Measurements from ENCODE around the gene PRSS35.

PRSS35 gene

GRCh38 chr6:83488448-83488847 lies 23.9 kb upstream of the PRSS35 start:
- H3K4me1 ChIP-seq (ENCODE audit: low read length): no peaks in the 10 kb centered on the region
- no peak overlapping the region for H3K9ac ChIP-seq (ENCODE audit: low read length)
- TF ChIP-seq EZH2phosphoT487 (IDR thresholded peaks at IDR 0.05; ENCODE audit: low read depth) (no peak), CTCF (IDR thresholded peaks at IDR 0.05; ENCODE audit: low read depth, low read length) (no peak)
- no peak overlapping the region for H3K4me3 ChIP-seq (ENCODE audit: low read length)
- no peaks in the 10 kb centered on the region for H4K20me1 ChIP-seq (ENCODE audit: insufficient read depth, low read length)
- H3K4me2 ChIP-seq (ENCODE audit: low read length): no peak overlapping the region
- H3K36me3 ChIP-seq (replicated peaks; ENCODE audit: low read depth, low read length): no peaks in the 10 kb centered on the region
- H3K9me3 ChIP-seq (ENCODE audit: insufficient read depth, low read length): no peaks in the 10 kb centered on the region
- no peak overlapping the region for H2AFZ ChIP-seq (ENCODE audit: low read depth, low read length)
- H3K27me3 ChIP-seq (ENCODE audit: low read depth, low read length): no peaks in the 10 kb centered on the region
- H3K79me2 ChIP-seq (ENCODE audit: low read length): no peaks in the 10 kb centered on the region
- no peak overlapping the region for H3K27ac ChIP-seq (ENCODE audit: low read length)

- H3K27me3 ChIP-seq (ENCODE audit: low read depth, low read length): no peaks in the 10 kb centered on the region
- H3K27ac ChIP-seq (ENCODE audit: low read length): no peak overlapping the region
- no peaks in the 10 kb centered on the region for H3K9me3 ChIP-seq (ENCODE audit: insufficient read depth, low read length)
- no peaks in the 10 kb centered on the region for H3K36me3 ChIP-seq (replicated peaks; ENCODE audit: low read depth, low read length)
- H3K4me1 ChIP-seq (ENCODE audit: low read length): no peaks in the 10 kb centered on the region
- no peak overlapping the region for H3K4me3 ChIP-seq (ENCODE audit: low read length)
- no peak overlapping the region for H3K4me2 ChIP-seq (ENCODE audit: low read length)
- H2AFZ ChIP-seq (ENCODE audit: low read depth, low read length): no peak overlapping the region
- no peaks in the 10 kb centered on the region for H3K79me2 ChIP-seq (ENCODE audit: low read length)
- H4K20me1 ChIP-seq (ENCODE audit: insufficient read depth, low read length): no peaks in the 10 kb centered on the region
- no peak overlapping the region for H3K9ac ChIP-seq (ENCODE audit: low read length)
- TF ChIP-seq CTCF (IDR thresholded peaks at IDR 0.05; ENCODE audit: low read depth, low read length) (no peak), EZH2phosphoT487 (IDR thresholded peaks at IDR 0.05; ENCODE audit: low read depth) (no peak)
Measured at GRCh38 chr6:83488861-83489260, 23.5 kb upstream of the PRSS35 start.

DNA sequence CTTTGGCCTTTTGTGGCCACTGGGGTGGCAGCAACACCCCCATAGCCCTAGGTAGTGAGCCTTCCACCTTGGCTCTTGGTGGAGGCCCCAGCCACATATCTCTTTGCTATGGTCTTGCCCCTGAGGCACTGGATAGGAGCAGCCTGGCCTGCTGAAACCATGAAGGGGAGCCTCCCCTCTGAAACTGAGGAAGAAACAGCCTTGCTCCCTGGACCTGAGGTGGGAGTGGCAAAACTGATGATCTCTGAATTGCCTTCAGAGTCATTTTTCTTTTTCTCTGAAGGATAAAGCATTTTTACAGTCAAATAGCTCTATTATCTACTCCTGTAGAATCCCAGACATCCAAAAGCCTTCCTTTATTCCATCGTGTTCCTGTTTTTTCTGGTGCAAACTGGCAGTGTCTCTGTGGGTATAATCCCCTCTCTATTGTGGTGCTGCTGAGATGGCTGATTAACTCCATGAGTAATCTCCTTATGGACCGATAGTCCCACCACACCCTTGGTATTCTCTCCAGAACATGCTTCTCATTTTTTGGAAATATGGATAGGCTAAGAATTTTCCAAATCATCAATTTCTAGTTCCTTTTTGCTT lies 22.0 kb upstream of the PRSS35 start:
- Histone ChIP-seq H3K4me2 (ENCODE audit: low read length) (no peak overlapping the region), H4K20me1 (ENCODE audit: insufficient read depth, low read length) (no peaks in the 10 kb centered on the region)

GRCh38 chr6:83505356-83505755 lies 7.0 kb upstream of the PRSS35 start:
- no peak overlapping the region for H2AFZ ChIP-seq (ENCODE audit: low read depth, low read length)
- H3K27me3 ChIP-seq (ENCODE audit: low read depth, low read length): no peaks in the 10 kb centered on the region
- H3K9me3 ChIP-seq (ENCODE audit: insufficient read depth, low read length): no peaks in the 10 kb centered on the region
- no peaks in the 10 kb centered on the region for H3K4me1 ChIP-seq (ENCODE audit: low read length)
- TF ChIP-seq CTCF (IDR thresholded peaks at IDR 0.05; ENCODE audit: low read depth, low read length): no peak
- no peak for TF ChIP-seq EZH2phosphoT487 (IDR thresholded peaks at IDR 0.05; ENCODE audit: low read depth)
- no peaks in the 10 kb centered on the region for H4K20me1 ChIP-seq (ENCODE audit: insufficient read depth, low read length)
- H3K4me3 ChIP-seq (ENCODE audit: low read length): no peak overlapping the region
- no peaks in the 10 kb centered on the region for H3K36me3 ChIP-seq (replicated peaks; ENCODE audit: low read depth, low read length)
- no peaks in the 10 kb centered on the region for H3K79me2 ChIP-seq (ENCODE audit: low read length)
- no peak overlapping the region for H3K4me2 ChIP-seq (ENCODE audit: low read length)
- H3K9ac ChIP-seq (ENCODE audit: low read length): no peak overlapping the region
- no peak overlapping the region for H3K27ac ChIP-seq (ENCODE audit: low read length)

More for the DNA sequence above, 22.0 kb upstream of the PRSS35 start:
- Histone ChIP-seq H3K9me3 (ENCODE audit: insufficient read depth, low read length) (no peaks in the 10 kb centered on the region), H3K36me3 (replicated peaks; ENCODE audit: low read depth, low read length) (no peaks in the 10 kb centered on the region), H3K27ac (ENCODE audit: low read length) (no peak overlapping the region), H3K9ac (ENCODE audit: low read length) (no peak overlapping the region), H2AFZ (ENCODE audit: low read depth, low read length) (no peak overlapping the region), H3K79me2 (ENCODE audit: low read length) (no peaks in the 10 kb centered on the region), H3K4me1 (ENCODE audit: low read length) (no peaks in the 10 kb centered on the region), H3K27me3 (ENCODE audit: low read depth, low read length) (no peaks in the 10 kb centered on the region), H3K4me3 (ENCODE audit: low read length) (no peak overlapping the region)
- TF ChIP-seq CTCF (IDR thresholded peaks at IDR 0.05; ENCODE audit: low read depth, low read length): no peak
- no peak for TF ChIP-seq EZH2phosphoT487 (IDR thresholded peaks at IDR 0.05; ENCODE audit: low read depth)

Data from OCI-LY3 (cell line).